ENCODE measurements around the gene RRAGB. TPM values are rescaled to one million over a fixed set of nuclear protein-coding genes. Genes with fewer than 3 reads are reported as not detected.
"Not testable (repeated sequence)": the region's sequence is repeated elsewhere in the genome, so short reads cannot be mapped to it uniquely, and the experiment has no call there.

The RRAGB gene
- polyA plus RNA-seq: 10 to 100 TPM in 3 of 4 donors, 1 to 10 TPM in 1; 7.6 to 25.7 (median 14.1) TPM
- long read RNA-seq, donor 1, transcript RRAGB-202 (10 exons, 2,061 nt): major isoform, 11 of 13 reads
- long read RNA-seq, donor 1, partial matches to known transcripts: 0 of 13 reads
- long read RNA-seq, donor 1, other reads (novel, unspliced or antisense): 0 of 13 reads
- long read RNA-seq, donor 2, partial matches to known transcripts: 0 of 2 reads
- long read RNA-seq, donor 2, other reads (novel, unspliced or antisense): 0 of 2 reads
- long read RNA-seq, donor 3, partial matches to known transcripts: 0 of 2 reads
- long read RNA-seq, donor 3, other reads (novel, unspliced or antisense): 0 of 2 reads
- long read RNA-seq, donor 4: 0 reads
- long read RNA-seq, donor 5: 0 reads
- long read RNA-seq, donor 6, partial matches to known transcripts: 0 of 3 reads
- long read RNA-seq, donor 6, other reads (novel, unspliced or antisense): 0 of 3 reads
- long read RNA-seq, donor 7, partial matches to known transcripts: 0 of 3 reads
- long read RNA-seq, donor 7, other reads (novel, unspliced or antisense): 0 of 3 reads
- long read RNA-seq, donor 8, partial matches to known transcripts: 0 of 1 reads
- long read RNA-seq, donor 8, other reads (novel, unspliced or antisense): 0 of 1 reads
- long read RNA-seq, donor 9: 0 reads
- long read RNA-seq, donor 10, partial matches to known transcripts: 0 of 7 reads
- long read RNA-seq, donor 10, other reads (novel, unspliced or antisense): 0 of 7 reads

- H3K27me3 ChIP-seq (ENCODE audit: control insufficient read depth in 3 of 3, insufficient read depth in 3 of 3, low read length in 3 of 3): no peaks in the 10 kb centered on the region
- H3K36me3 ChIP-seq (ENCODE audit: control insufficient read depth in 3 of 3, insufficient read depth in 2 of 3, low read depth in 1 of 3, low read length in 3 of 3): peaks cover 0 to 3% (median 0%) of the 10 kb centered on the region in 3 donors
- DNase-seq (peak; percentile 95), FAIRE-seq (no peak)
- H3K9me3 ChIP-seq (ENCODE audit: control insufficient read depth in 2 of 2, insufficient read depth in 1 of 2, low read depth in 1 of 2, low read length in 1 of 2): no peaks in the 10 kb centered on the region
- WGBS, 3 donors: 0 to 37% (median 9%) methylated on average over 46 of the region's 46 CpGs
- peak within 1 kb of the TSS; percentile 40 to 68 (median 51) for H3K4me3 ChIP-seq (ENCODE audit: low read depth in 1 of 3, low read length in 3 of 3)
- peak within 1 kb of the TSS; percentile 75 to 94 (median 94) for H3K27ac ChIP-seq (ENCODE audit: low read depth in 1 of 3, low read length in 2 of 3)
- H3K4me1 ChIP-seq (ENCODE audit: control insufficient read depth in 3 of 3, insufficient read depth in 2 of 3, low read depth in 1 of 3, low read length in 2 of 3): peaks cover 0 to 6% (median 0%) of the 10 kb centered on the region in 3 donors
These were observed at the start of gene RRAGB for GRCh38 chrX:55717521-55718497. Gene RRAGB, plus strand, starts transcription at chrX:55717749. Its CDS starts 579 bp downstream, at chrX:55718328.

- H3K4me3 ChIP-seq (ENCODE audit: low read depth in 1 of 3, low read length in 3 of 3): no peak overlapping the region
- H3K27me3 ChIP-seq (ENCODE audit: control insufficient read depth in 3 of 3, insufficient read depth in 3 of 3, low read length in 3 of 3): no peaks in the 10 kb centered on the region
- no peak overlapping the region for H3K27ac ChIP-seq (ENCODE audit: low read depth in 1 of 3, low read length in 2 of 3)
- FAIRE-seq: no peak
- DNase-seq: no peak
- WGBS, 3 donors: 45 to 76% (median 67%) methylated on average over 1 of the region's 1 CpG
- no peaks in the 10 kb centered on the region for H3K36me3 ChIP-seq (ENCODE audit: control insufficient read depth in 3 of 3, insufficient read depth in 2 of 3, low read depth in 1 of 3, low read length in 3 of 3)
- H3K4me1 ChIP-seq (ENCODE audit: control insufficient read depth in 3 of 3, insufficient read depth in 2 of 3, low read depth in 1 of 3, low read length in 2 of 3): no peaks in the 10 kb centered on the region
- H3K9me3 ChIP-seq (ENCODE audit: control insufficient read depth in 2 of 2, insufficient read depth in 1 of 2, low read depth in 1 of 2, low read length in 1 of 2): no peaks in the 10 kb centered on the region
These were observed 49.5 kb upstream of the RRAGB start for GRCh38 chrX:55668084-55668483.

GRCh38 chrX:55688579-55688978 lies 29.0 kb upstream of the RRAGB start:
- DNase-seq; H3K27ac ChIP-seq (ENCODE audit: low read depth in 1 of 3, low read length in 2 of 3); H3K27me3 ChIP-seq (ENCODE audit: control insufficient read depth in 3 of 3, insufficient read depth in 3 of 3, low read length in 3 of 3); H3K4me3 ChIP-seq (ENCODE audit: low read depth in 1 of 3, low read length in 3 of 3); H3K9me3 ChIP-seq (ENCODE audit: control insufficient read depth in 2 of 2, insufficient read depth in 1 of 2, low read depth in 1 of 2, low read length in 1 of 2); H3K36me3 ChIP-seq (ENCODE audit: control insufficient read depth in 3 of 3, insufficient read depth in 2 of 3, low read depth in 1 of 3, low read length in 3 of 3); H3K4me1 ChIP-seq (ENCODE audit: control insufficient read depth in 3 of 3, insufficient read depth in 2 of 3, low read depth in 1 of 3, low read length in 2 of 3); FAIRE-seq: not testable (repeated sequence)
- WGBS, 3 donors: 76 to 81% (median 80%) methylated on average over 10 of the region's 10 CpGs

- Histone ChIP-seq H3K36me3 (ENCODE audit: control insufficient read depth in 3 of 3, insufficient read depth in 2 of 3, low read depth in 1 of 3, low read length in 3 of 3) (no peaks in the 10 kb centered on the region), H3K4me3 (ENCODE audit: low read depth in 1 of 3, low read length in 3 of 3) (no peak overlapping the region), H3K27ac (ENCODE audit: low read depth in 1 of 3, low read length in 2 of 3) (no peak overlapping the region), H3K9me3 (ENCODE audit: control insufficient read depth in 2 of 2, insufficient read depth in 1 of 2, low read depth in 1 of 2, low read length in 1 of 2) (no peaks in the 10 kb centered on the region), H3K27me3 (ENCODE audit: control insufficient read depth in 3 of 3, insufficient read depth in 3 of 3, low read length in 3 of 3) (no peaks in the 10 kb centered on the region), H3K4me1 (ENCODE audit: control insufficient read depth in 3 of 3, insufficient read depth in 2 of 3, low read depth in 1 of 3, low read length in 2 of 3) (no peaks in the 10 kb centered on the region)
- 49 to 64% (median 61%) methylated on average over 5 of the region's 5 CpGs for WGBS, 3 donors
- FAIRE-seq (no peak), DNase-seq (no peak)
These were observed 22.1 kb upstream of the RRAGB start for GRCh38 chrX:55695227-55696018.

GRCh38 chrX:55697381-55697780 lies 20.2 kb upstream of the RRAGB start:
- DNase-seq: no peak
- Histone ChIP-seq H3K9me3 (ENCODE audit: control insufficient read depth in 2 of 2, insufficient read depth in 1 of 2, low read depth in 1 of 2, low read length in 1 of 2) (peaks cover 0 to 4% of the 10 kb centered on the region in 2 donors), H3K27me3 (ENCODE audit: control insufficient read depth in 3 of 3, insufficient read depth in 3 of 3, low read length in 3 of 3) (peaks cover 0 to 3% (median 0%) of the 10 kb centered on the region in 3 donors), H3K27ac (ENCODE audit: low read depth in 1 of 3, low read length in 2 of 3) (no peak overlapping the region), H3K4me1 (ENCODE audit: control insufficient read depth in 3 of 3, insufficient read depth in 2 of 3, low read depth in 1 of 3, low read length in 2 of 3) (no peaks in the 10 kb centered on the region), H3K4me3 (ENCODE audit: low read depth in 1 of 3, low read length in 3 of 3) (no peak overlapping the region), H3K36me3 (ENCODE audit: control insufficient read depth in 3 of 3, insufficient read depth in 2 of 3, low read depth in 1 of 3, low read length in 3 of 3) (no peaks in the 10 kb centered on the region)
- WGBS, 3 donors: 7 to 41% (median 21%) methylated on average over 1 of the region's 1 CpG
- FAIRE-seq: no peak

GRCh38 chrX:55702671-55703070 lies 14.9 kb upstream of the RRAGB start:
- H3K27me3 ChIP-seq (ENCODE audit: control insufficient read depth in 3 of 3, insufficient read depth in 3 of 3, low read length in 3 of 3): peaks cover 0 to 3% (median 0%) of the 10 kb centered on the region in 3 donors
- H3K27ac ChIP-seq (ENCODE audit: low read depth in 1 of 3, low read length in 2 of 3): no peak overlapping the region
- H3K4me3 ChIP-seq (ENCODE audit: low read depth in 1 of 3, low read length in 3 of 3): no peak overlapping the region
- DNase-seq (no peak), FAIRE-seq (no peak)
- H3K9me3 ChIP-seq (ENCODE audit: control insufficient read depth in 2 of 2, insufficient read depth in 1 of 2, low read depth in 1 of 2, low read length in 1 of 2): peaks cover 0 to 6% of the 10 kb centered on the region in 2 donors
- H3K4me1 ChIP-seq (ENCODE audit: control insufficient read depth in 3 of 3, insufficient read depth in 2 of 3, low read depth in 1 of 3, low read length in 2 of 3): no peaks in the 10 kb centered on the region
- H3K36me3 ChIP-seq (ENCODE audit: control insufficient read depth in 3 of 3, insufficient read depth in 2 of 3, low read depth in 1 of 3, low read length in 3 of 3): no peaks in the 10 kb centered on the region
- WGBS, 3 donors: 53 to 68% (median 65%) methylated on average over 5 of the region's 5 CpGs

- not testable (repeated sequence) for H3K4me1 ChIP-seq (ENCODE audit: control insufficient read depth in 3 of 3, insufficient read depth in 2 of 3, low read depth in 1 of 3, low read length in 2 of 3); H3K9me3 ChIP-seq (ENCODE audit: control insufficient read depth in 2 of 2, insufficient read depth in 1 of 2, low read depth in 1 of 2, low read length in 1 of 2); H3K27ac ChIP-seq (ENCODE audit: low read depth in 1 of 3, low read length in 2 of 3); DNase-seq; H3K4me3 ChIP-seq (ENCODE audit: low read depth in 1 of 3, low read length in 3 of 3); H3K36me3 ChIP-seq (ENCODE audit: control insufficient read depth in 3 of 3, insufficient read depth in 2 of 3, low read depth in 1 of 3, low read length in 3 of 3); FAIRE-seq; H3K27me3 ChIP-seq (ENCODE audit: control insufficient read depth in 3 of 3, insufficient read depth in 3 of 3, low read length in 3 of 3)
- 57 to 61% (median 59%) methylated on average over 2 of the region's 2 CpGs for WGBS, 3 donors
These were observed 14.1 kb upstream of the RRAGB start for GRCh38 chrX:55703436-55703835.

Measured in small intestine (tissue), 16 donors.